Peyer's patch (tissue), 4 donors: ENCODE measurements around the gene LMF1.

Experiments used
- CTCF ChIP-seq, 6 experiments: fragments of 450-650 bp in 4 of 6; fragments of 200-600 bp in 2 of 6; sonication (generic) in 1 of 6; IDR thresholded peaks; one replicate each; pipeline ENCODE4 v1.5.1; 2017 to 2019; ENCODE audit warnings: antibody characterized with exemption in 6 of 6, mild to moderate bottlenecking in 3 of 6, moderate library complexity in 1 of 6
- POLR2A ChIP-seq, 2 donors: fragments of 450-650 bp; IDR thresholded peaks; one replicate each; pipeline ENCODE4 v1.5.1; 2017; ENCODE audit warnings: antibody characterized with exemption in 2 of 2, mild to moderate bottlenecking in 2 of 2, moderate library complexity in 2 of 2

GRCh38 chr16:821751-822150 lies 149.0 kb downstream of the LMF1 start:
- no peak for TF ChIP-seq POLR2A (IDR thresholded peaks at IDR 0.05)
- no peak for TF ChIP-seq CTCF (IDR thresholded peaks at IDR 0.05)
